HG03520 (cell line): ENCODE measurements around the gene SLC9A8.

Source experiments
- ATAC-seq: cut with Tn5 transposase; IDR thresholded peaks from one replicate; pipeline ENCODE4 v1.9.1; 2021; ENCODE audit warnings: mild to moderate bottlenecking, moderate library complexity; ENCODE audit not compliant: unreplicated experiment

Gene SLC9A8

DNA sequence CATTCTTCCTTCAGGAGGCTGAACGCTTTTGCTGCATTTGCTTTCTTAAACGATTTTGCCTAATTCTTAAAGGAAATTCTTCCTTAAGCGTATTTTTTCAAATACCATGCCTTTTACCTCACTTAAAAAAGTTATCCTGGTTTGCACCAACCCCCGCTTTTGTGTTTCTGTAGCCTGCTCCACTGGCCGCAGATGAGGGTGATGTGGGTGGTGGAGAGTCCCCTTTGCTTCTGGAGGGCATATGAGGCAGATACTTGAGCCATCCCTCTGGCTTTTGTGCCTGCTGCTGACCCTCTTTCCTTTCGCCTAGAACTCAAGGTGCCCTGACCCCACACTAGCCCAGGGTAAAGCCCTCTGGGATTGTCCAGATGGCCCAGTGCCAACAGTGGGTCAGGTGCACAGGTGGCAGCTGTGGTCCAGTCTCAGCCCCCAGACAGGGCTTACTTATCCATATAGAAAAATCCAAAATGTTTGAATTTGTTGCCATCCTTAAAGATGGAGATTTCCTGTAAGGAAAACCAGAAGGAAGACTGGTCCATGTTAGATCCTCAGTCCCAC, 58.8 kb downstream of the SLC9A8 start:
- ATAC-seq = no peak

DNA sequence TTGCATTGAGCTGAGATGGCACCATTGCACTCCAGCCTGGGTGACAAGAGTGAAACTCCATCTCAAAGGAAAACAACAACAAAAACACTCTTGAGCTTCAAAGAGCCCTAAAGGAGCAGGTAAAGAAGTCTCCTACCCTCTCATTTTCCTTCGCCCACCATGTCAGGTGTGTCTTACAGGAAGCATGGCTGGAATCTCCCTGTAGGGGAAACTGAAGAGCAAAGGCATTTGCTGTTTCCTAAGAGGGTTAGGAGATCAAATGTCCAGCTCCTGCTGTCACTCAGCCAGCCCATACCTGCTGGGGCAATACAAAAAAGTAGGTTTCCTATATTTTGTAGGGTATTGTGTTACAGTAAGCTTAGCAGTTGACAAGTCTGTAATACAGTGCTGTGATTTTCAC, 59.4 kb downstream of the SLC9A8 start:
- no peak for ATAC-seq

DNA sequence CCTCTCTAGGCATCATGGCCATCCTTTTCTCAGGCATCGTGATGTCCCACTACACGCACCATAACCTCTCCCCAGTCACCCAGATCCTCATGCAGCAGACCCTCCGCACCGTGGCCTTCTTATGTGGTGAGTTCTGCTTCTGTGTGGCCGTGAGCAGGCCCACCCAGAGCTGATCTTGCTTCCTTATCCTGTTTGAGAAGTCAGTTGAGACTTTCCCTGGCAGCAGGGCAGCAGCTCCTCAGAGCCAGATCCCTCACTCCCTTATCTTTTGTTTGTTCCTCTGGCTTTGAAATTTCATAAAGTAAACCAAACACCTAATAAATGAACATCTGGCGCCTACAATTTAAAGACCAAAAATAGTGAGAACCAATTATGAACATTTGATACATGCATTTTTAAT, 62.1 kb downstream of the SLC9A8 start:
- ATAC-seq = no peak

DNA sequence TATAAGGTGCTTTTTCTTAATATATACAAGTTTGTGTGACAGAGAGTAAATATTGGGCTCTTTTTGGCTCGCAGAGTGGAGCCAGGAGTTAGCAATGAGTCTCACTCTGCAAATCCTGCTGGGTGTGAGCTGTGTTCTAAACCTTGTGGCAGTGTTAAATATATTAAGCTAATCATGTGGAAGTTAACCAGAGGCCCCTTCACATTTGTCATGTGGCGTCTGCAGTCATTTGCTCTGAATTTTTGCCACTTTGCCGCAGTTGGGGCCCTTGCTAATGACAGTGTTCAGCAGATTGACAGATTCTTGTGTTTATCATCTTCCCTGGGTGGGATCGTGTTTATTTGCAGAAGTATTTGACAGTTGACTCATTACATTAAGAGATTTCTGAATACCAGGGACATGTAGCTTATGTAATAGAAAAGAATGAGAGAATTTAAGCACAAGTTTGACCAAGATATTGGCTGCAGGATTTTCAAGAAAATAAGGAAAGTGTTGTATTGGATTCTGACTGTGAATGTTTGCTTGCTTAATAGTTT, 64.8 kb downstream of the SLC9A8 start:
- no peak for ATAC-seq

DNA sequence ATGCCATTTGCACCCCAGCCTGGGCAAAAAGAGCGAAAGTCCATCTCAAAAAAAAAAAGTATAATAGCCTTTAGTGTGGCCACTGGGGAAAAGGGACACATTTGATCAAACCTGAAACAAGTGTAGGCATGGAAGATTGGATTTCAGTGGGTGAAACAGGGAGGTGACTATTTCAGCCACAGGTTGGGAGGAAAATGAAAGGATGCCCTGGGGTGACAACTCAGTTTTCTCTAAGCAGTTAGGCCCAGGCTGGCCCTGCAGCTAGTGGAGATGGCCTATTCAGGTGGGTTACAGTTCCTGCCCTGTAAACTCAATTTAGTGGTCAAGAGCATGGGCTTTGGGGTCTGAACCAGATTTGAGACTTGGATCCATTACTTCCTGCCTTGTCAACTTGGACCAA, 66.3 kb downstream of the SLC9A8 start:
- ATAC-seq = no peak

DNA sequence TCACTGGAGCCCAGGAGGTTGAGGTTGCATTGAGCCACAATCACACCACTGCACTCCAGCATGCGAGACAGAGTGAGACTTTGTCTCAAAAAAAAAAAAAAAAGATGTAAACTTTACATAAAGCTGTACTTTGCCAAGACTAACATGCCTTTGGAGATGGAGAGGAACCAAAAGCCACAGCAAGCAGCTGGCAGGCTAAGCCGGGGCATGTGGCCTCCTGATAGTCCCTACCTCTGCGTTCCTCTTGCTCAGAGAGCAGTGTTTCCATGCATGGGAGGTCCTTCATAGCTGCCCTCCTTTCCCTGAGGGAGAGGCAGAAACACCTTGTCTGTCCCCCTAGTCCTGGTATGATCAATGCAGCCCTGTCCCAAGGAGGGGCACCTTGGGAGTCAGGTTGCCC, 67.5 kb downstream of the SLC9A8 start:
- no peak for ATAC-seq

DNA sequence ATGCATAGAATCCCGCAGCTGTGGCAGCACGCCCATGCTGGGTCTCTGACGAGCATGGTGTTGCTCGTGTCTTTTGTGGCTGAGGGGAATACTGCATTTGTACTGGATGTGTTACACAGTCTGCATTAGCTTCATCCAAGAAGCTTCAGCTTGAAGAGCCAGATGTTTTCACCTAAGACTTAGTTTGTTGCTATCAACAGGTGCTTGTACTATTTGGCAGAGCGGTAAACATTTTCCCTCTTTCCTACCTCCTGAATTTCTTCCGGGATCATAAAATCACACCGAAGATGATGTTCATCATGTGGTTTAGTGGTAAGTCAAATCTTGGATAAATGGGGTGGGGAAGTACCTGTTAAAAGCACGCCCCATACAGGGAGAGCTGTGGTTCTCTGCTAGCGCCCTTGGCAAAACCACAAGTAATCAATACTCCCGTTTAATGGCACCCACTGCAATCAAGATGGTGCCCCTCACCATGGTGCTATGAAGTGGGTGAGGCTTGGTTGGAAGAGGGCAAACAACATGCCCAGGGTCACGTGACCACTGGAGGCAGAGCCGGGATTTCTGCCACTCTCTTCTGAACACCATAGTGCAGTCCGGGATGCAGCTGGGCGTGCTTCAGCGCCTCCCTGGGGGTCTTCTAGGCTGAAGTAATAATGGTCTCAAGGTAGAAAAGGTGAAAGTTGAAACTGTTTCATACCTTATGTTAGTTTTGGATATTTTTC, 68.3 kb downstream of the SLC9A8 start:
- no peak for ATAC-seq

DNA sequence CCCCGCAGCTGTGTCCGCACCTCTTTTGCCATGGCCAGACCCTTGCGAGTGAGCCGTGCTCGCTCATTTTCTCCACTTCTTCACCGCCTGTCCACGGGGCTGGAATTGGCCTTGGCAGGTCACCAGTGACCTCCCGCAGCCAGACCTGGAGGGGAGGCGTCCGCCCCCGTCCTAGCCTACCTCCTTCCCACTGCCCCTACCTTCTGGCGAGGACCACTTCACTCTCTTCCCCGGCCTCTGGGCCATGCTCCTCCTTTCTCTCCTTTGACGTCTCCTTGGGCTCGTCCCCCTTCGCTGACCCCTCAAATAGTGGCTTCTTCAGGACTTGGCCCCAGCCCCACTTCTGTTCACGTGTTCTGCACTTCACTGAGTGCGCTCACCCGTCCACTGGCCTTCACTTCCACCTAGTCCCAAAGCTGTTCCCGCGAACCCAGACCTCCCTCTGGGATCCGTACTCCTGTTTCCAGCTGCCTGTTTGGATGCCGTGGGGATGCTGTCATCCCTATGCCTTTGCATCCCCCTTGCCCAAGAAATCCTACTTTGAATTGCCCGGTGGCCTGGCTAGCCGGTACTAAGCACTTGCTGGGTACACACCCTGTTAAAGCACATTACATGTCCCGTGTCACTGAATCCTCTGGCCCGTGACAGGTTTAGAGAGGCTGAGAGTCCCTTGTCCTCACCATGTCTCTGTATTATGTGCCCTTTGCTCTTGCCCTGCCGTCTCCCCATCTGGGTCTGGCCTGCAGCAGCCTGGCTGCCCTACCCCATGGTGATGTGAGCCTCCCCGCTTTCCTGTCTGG, 69.7 kb downstream of the SLC9A8 start:
- ATAC-seq = no peak

DNA sequence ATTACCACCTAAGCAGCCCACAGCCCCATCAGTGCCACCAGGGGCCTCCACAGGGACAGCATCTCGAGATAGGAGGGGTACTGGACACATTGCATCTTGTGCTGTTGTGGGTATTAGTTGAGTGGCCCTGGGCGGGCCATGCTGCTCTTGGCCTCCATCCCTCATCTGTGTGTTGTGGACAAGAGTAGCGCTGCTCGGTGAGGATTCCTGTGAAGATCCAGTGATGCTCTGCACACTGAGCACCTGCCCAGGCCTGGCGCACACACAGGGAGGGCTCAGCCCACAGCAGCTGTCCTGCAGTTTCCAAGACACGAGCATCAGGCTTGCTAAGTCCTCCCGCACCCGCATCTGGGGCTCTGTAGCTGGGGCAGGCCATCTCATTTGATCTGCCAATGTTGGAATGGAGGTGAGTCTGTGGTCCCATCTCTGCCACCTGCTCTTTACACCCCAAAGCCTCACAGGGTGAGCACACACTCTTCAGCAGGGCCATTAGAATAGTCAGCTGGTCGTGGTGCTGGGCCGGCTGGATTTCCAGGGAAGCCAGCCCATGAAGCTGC, 70.7 kb downstream of the SLC9A8 start:
- ATAC-seq = no peak

DNA sequence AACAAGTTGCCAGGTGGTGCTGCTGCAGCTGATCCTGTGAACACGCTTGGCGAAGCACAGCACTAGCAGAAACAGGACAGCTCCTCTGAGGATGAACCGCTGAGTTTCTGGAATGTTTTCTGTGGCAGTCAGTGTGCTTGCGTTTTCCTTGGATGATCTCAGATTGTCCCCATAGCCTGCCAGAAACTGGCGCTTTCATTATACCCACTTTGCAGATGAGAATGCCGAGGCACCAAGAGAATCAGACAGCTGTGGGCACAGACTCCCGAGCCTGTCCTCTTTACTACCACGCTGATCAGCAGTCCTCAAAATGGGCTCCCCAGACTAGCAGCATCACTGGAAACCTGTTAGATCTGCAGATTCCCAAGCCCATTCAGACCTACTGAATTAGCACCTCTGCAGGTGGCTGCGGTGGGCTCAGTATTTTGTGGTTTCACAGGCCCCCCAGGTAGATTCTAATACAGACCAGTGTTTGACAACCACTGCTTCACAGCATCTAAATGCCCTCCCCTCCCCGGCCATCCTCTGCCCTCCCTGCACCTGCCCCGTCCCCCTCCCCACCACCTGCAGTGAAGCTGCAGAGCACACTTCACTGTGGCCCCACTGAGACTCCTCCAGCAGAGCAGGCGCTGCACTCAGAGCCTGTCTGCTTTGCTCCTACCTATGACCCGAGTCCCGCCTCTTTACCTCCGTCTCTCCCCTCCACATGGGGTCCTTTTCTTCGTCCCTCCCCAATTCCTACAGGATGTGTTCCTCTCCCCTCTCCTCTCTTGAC, 73.1 kb downstream of the SLC9A8 start:
- ATAC-seq = no peak

DNA sequence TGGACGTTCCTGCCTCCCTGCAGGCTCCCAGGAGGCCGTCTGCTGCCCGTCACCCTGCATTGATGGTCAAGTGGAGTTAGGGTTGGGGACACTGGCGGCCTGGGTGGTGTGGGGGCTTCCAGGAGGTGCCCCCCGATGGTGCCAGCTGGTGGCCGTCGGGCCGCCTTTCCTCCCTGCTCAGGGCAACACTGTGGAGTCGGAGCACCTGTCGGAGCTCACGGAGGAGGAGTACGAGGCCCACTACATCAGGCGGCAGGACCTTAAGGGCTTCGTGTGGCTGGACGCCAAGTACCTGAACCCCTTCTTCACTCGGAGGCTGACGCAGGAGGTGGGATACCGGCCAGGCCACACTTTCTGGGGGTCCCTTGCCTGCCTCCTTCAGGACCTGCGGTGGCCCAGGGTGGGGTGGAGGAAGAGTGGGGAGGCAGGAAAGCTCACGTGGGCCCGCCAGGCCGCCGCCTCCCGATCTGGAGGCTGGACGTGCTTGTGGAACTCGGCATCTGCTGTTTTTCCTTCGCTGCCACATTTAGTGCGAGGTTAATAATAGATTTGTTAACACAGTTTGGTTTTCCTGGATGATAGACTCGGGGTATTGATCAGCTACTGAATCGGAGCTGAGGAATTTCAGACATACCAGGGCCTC, 74.1 kb downstream of the SLC9A8 start:
- no peak for ATAC-seq

DNA sequence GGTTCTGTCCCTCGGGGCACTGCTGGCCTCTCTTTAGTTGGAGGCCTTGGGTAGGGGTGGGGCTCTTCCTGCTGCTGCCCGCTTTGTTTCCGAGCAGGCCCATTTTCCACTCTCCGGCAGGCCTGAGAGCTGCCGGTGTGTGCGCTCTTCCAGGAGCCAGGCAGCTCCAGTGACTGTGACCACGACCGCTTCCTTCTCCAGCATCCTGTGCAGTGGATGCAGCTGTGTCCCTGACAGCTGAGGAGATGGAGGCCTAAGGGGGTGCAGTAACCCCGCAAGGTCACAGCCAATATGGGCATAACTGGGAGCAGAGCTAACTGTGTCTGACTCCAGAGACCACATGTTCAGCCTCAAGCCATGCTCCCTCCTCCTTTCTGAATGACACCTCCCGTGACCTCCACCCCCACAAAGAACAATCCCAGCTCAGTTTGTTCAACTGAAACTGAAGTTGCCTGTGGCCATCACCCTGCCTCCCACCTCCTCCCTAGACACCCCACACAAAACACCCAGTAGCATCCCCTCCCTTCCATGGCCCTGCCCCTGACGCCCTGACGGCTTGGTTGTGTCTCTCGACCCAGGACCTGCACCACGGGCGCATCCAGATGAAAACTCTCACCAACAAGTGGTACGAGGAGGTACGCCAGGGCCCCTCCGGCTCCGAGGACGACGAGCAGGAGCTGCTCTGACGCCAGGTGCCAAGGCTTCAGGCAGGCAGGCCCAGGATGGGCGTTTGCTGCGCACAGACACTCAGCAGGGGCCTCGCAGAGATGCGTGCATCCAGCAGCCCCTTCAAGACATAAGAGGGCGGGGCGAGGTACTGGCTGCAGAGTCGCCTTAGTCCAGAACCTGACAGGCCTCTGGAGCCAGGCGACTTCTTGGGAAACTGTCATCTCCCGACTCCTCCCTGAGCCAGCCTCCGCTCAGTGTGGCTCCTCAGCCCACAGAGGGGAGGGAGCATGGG, 74.9 kb downstream of the SLC9A8 start:
- no peak for ATAC-seq

DNA sequence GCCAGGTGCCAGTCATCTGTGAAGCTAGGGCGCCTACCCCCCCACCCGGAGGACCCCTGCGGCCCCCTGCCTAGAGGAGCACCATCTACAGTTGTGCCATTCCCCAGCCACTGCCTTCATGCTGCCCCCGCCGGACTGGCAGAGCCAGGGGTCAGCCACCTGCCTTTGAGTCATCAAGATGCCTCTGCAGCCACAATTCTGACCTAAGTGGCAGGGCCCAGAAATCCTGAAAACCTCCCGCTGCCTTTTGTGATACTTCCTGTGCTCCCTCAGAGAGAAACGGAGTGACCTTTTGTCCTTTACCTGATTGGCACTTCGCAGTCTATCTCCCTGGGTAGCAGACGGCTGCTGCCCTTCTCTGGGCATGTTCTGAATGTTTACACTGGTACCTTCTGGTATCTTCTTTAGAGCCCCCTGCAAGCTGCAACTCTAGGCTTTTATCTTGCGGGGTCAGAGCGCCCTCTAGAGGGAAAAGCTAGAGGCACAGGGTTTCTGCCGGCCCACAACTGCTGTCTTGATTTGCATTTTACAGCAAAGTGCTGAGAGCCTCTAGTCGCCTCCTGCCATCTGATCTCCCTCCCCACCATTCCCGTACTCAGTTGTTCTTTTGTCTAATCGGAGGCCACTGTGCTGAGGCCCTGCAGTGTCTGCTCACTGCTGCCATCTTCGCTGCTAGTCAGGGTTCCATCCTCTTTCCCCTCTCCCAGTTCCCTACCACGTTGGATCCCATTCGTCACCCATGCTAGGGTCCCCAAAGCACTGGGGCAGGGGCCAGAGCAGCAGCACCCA, 75.8 kb downstream of the SLC9A8 start:
- ATAC-seq = no peak

DNA sequence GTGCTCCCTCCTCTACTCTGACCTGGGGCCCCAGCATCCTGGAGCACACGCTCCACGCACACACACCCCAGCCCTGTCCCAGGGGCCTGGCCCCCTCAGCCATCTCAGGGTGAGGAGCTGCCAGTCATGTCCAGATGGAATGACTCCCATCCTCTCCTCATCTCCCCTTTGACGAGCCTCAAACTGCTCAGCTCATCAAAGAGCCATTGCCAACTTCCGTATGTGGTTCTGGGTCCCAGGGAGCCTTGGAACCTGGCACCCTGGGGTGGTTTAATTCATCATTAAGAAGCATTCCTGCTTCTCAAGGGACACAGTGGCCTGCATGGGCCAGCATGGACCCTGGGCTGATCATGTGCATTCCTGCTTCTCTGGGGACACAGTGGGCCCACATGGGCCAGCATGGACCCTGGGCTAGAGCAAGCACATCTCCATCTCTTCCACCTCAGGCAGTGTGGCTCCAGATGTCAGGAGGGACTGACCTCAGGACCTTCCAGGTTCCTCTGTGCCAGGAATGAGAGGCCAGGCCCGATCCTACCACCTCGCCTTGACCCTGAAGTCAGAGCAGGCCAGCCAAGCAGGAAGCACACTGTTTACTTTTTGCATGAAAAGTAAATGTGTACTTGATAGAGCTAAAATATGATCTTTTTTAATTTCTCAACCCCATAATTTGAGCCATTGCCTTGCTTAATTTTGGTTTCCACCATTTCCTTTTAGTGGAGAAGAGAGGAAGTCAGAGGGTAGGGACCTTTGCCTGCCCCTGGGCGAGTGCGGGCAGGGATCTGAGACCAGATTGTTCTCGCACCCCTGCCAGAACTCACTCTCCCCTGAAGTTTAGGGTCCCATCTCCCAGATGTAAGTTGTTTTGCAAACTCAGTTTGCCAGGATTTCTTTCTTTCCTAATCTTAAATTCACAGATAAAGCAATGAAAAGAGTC, 76.6 kb downstream of the SLC9A8 start:
- no peak for ATAC-seq

DNA sequence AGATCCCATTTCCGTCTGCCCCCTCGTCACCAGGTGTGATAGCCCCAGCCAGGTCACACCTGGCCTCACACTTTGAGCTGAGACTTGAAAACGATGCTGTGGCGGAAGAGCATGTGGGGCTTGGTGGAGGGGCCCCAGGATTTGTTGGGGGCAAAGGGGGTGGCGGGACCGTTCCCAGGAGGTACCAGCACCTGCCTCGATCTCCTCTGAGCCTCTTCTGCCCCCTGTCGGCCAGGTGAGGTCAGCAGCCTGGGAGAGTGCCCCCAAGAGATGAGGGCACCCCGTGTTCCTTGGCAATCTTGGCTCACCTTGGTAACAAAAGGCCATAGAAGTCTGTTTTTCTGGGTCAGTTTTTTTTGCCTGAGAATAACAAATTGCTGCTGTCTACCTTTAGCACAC, 77.3 kb downstream of the SLC9A8 start:
- no peak for ATAC-seq

DNA sequence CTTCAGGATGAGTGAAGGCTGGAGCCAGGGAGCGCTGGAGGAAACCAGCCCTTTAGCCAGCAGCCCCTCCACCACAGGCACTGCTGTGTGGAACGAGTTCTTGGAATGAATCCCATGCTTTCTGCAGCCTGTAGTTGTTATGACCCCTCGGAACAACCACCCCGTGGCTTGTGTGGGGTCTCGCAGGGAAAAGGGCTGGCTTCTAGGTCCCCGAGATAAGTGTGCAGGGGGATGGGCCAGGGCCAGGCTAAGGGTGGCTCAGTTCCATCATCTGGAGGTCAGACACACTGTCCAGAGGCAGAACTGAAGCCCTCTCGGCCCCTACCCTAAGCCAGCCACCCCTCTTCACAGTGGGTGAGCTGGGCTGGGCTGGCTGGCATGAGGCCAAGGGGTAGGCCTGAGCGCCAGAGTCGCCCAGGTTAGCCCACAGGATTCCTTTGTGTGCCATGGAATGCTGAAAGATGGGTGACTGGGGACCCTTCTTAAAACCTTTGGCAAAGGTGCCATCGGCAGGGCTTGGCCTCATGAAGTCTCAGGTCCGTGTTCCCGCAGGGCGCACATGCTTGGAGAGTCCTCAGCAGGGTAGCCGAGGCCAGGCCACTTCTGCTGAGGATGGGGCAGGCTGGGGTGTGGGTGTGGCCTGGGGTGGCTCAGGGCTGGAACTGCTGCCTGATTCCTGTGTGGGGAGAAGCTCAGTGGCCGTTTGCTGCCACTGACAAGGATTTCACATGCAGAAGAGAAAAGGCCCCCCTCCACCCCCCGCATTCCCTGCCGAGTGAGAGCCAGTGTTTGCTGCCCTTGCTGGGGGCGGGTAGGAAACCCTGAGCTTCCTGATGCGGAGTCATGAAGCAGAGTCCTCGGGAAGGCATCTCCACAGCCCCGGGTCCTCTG, 78.1 kb downstream of the SLC9A8 start:
- ATAC-seq = no peak
